HG02840 (cell line): ENCODE data around the gene OR6J1.
"Not testable (repeated sequence)": the region's sequence is repeated elsewhere in the genome, so short reads cannot be mapped to it uniquely, and the experiment has no call there.

Experiments
- ATAC-seq: cut with Tn5 transposase; IDR thresholded peaks from one replicate; pipeline ENCODE4 v1.9.1; 2021; ENCODE audit warnings: mild to moderate bottlenecking, moderate library complexity, moderate number of reproducible peaks; ENCODE audit not compliant: unreplicated experiment, low FRiP score

Gene OR6J1

GRCh38 chr14:22644305-22644635 lies at the start of gene OR6J1:
Gene OR6J1 (minus strand): TSS chr14:22644352. CDS start chr14:22634811, 9,541 bp downstream.
- ATAC-seq = no peak

- no peak for ATAC-seq
Measured at GRCh38 chr14:22692194-22692593, 48.0 kb upstream of the OR6J1 start.

- no peak for ATAC-seq
Measured at GRCh38 chr14:22691171-22691570, 47.0 kb upstream of the OR6J1 start.

GRCh38 chr14:22689199-22689598 lies 45.0 kb upstream of the OR6J1 start:
- no peak for ATAC-seq

GRCh38 chr14:22687969-22688368 lies 43.8 kb upstream of the OR6J1 start:
- ATAC-seq = not testable (repeated sequence)

GRCh38 chr14:22686176-22686611 lies 42.0 kb upstream of the OR6J1 start:
- not testable (repeated sequence) for ATAC-seq

GRCh38 chr14:22685467-22685866 lies 41.3 kb upstream of the OR6J1 start:
- ATAC-seq = no peak

GRCh38 chr14:22683428-22683827 lies 39.3 kb upstream of the OR6J1 start:
- ATAC-seq = not testable (repeated sequence)

GRCh38 chr14:22678221-22678620 lies 34.1 kb upstream of the OR6J1 start:
- ATAC-seq = no peak

GRCh38 chr14:22677551-22677950 lies 33.4 kb upstream of the OR6J1 start:
- not testable (repeated sequence) for ATAC-seq

GRCh38 chr14:22671622-22672021 lies 27.5 kb upstream of the OR6J1 start:
- ATAC-seq = no peak

GRCh38 chr14:22668863-22669262 lies 24.7 kb upstream of the OR6J1 start:
- no peak for ATAC-seq

- no peak for ATAC-seq
Measured at GRCh38 chr14:22668417-22668816, 24.3 kb upstream of the OR6J1 start.

- no peak for ATAC-seq
Measured at GRCh38 chr14:22667881-22668280, 23.7 kb upstream of the OR6J1 start.

GRCh38 chr14:22666203-22666893 lies 22.2 kb upstream of the OR6J1 start:
- no peak for ATAC-seq

GRCh38 chr14:22664261-22664660 lies 20.1 kb upstream of the OR6J1 start:
- ATAC-seq = no peak

GRCh38 chr14:22660654-22661053 lies 16.5 kb upstream of the OR6J1 start:
- ATAC-seq = no peak

GRCh38 chr14:22658946-22659345 lies 14.8 kb upstream of the OR6J1 start:
- ATAC-seq = no peak

GRCh38 chr14:22657861-22658260 lies 13.7 kb upstream of the OR6J1 start:
- no peak for ATAC-seq

- no peak for ATAC-seq
Measured at GRCh38 chr14:22656945-22657731, 13.0 kb upstream of the OR6J1 start.

GRCh38 chr14:22656226-22656625 lies 12.1 kb upstream of the OR6J1 start:
- no peak for ATAC-seq
